Activated T-helper 2 cell treated with anti-CD3 and anti-CD28 coated beads, Interferon-gamma antibody, Interleukin-2, Interleukin-4, amounts not matched to agents 10 μg/mL and 5 μg/mL and 100 μg/mL, durations not matched to agents 14 hours and 24 hours and 36 hours (primary cell): Measurements from ENCODE around the gene ISG20. TPM values are rescaled to one million over a fixed set of nuclear protein-coding genes. Genes with fewer than 3 reads are reported as not detected.

Experiments
- DNase-seq: peaks from one replicate; pipeline ENCODE4 v3.0.0; 2021; ENCODE audit warnings: low spot score
- H3K27ac Mint-ChIP-seq: one replicate; pipeline ENCODE4 v1.8.0; 2021; ENCODE audit warnings: mixed read lengths
- H3K27me3 Mint-ChIP-seq: one replicate; pipeline ENCODE4 v1.8.0; 2021; ENCODE audit warnings: low read depth, mixed read lengths
- H3K36me3 Mint-ChIP-seq: one replicate; pipeline ENCODE4 v1.8.0; 2021; ENCODE audit warnings: low read depth, mixed read lengths
- H3K4me1 Mint-ChIP-seq: one replicate; pipeline ENCODE4 v1.8.0; 2021; ENCODE audit warnings: low read depth, mixed read lengths
- H3K4me3 Mint-ChIP-seq: one replicate; pipeline ENCODE4 v1.8.0; 2021; ENCODE audit warnings: low read depth, mild to moderate bottlenecking, moderate library complexity, mixed read lengths
- H3K9me3 Mint-ChIP-seq: one replicate; pipeline ENCODE4 v1.8.0; 2021; ENCODE audit warnings: mixed read lengths
- intact Hi-C: fragments of 100-400 bp; cut with micrococcal nuclease; formaldehyde crosslinking; loops from one replicate; pipeline ENCODE4 v1.15.1; 2023
- total RNA-seq: library from RNA; stranded (reverse); gene quantifications from 2 replicates; pipeline ENCODE4 v1.2.3, GENCODE V29; 2022

ISG20 gene
- 36.3 and 38.0 TPM in 2 replicates for total RNA-seq

DNA sequence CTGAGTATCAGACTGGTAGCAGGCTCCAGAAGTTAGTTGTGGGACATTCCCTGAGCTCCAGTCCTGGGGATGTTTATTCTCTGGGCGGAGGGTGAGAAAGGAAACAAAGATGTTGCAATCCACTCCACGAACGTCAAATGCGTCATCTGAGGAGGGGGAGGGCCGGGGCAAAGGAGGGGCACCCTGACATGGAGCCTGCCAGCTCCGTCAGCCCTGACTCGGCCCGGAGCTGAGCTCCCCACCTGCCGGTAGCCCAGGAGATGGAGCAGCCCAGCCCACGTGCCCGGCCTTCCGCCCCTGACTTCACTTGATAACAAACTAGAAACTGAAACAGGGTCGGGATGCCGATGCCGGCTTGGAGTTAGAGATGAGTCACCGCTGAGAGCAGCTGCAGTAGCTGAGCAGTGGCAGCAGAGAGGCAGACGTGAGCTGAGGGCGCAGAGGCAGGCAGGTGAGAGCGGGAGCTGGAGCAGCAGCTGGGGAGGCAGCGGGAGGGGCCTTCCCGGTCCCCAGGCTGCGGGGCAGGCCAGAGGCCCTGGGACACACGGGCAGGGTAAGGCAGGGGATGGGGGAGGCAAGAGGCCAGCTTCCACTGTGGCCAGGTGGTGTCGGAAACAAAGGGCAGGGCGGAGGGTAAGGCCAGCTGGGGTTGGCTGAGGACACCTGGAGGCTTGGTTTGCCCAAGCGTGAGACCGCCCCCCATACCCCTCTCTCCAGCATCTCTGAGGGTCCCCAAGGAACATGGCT, at the start of gene ISG20:
Gene ISG20 (plus strand): TSS at position 391 of the 747 bp plus-strand sequence. CDS start 351 bp downstream, at position 742.
- H3K4me3 Mint-ChIP-seq: peak within 1 kb of the TSS; percentile 85
- no peaks in the 10 kb centered on the region for H3K9me3 Mint-ChIP-seq
- peak within 1 kb of the TSS; percentile 94 for H3K27ac Mint-ChIP-seq
- peak; percentile 96 for DNase-seq
- H3K36me3 Mint-ChIP-seq: peaks cover 57% of the 10 kb centered on the region
- no peaks in the 10 kb centered on the region for H3K27me3 Mint-ChIP-seq
- intact Hi-C loops: loop anchor here (1.0 kb wide), 2 partner anchors 15 to 171 kb away; partner anchors contain the start of genes MRPL46 and MRPS11
- peaks cover 60% of the 10 kb centered on the region for H3K4me1 Mint-ChIP-seq

DNA sequence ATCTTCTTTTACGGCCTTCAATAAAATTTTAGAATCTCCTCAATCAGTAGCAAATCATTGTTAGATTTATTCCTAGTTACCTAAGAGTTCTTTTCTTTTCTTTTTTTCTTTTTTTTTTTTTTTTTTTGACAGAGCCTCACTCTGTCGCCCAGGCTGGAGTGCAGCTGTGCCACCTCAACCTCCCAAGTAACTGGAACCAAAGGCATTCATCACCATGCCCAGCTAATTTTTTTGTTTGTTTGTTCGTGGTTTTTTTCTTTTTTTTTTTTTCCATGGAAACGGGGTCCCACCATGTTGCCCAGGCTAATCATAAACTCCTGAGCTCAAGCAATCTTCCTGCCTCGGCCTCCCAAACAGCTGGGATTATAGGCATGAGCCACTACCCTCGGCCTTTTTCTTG, 48.1 kb upstream of the ISG20 start:
- DNase-seq: no peak
- no peak overlapping the region for H3K4me3 Mint-ChIP-seq
- no peaks in the 10 kb centered on the region for H3K4me1 Mint-ChIP-seq
- H3K9me3 Mint-ChIP-seq: no peaks in the 10 kb centered on the region
- no peaks in the 10 kb centered on the region for H3K36me3 Mint-ChIP-seq
- H3K27me3 Mint-ChIP-seq: peaks cover 9% of the 10 kb centered on the region
- intact Hi-C loops: no loop called here
- H3K27ac Mint-ChIP-seq: no peak overlapping the region

DNA sequence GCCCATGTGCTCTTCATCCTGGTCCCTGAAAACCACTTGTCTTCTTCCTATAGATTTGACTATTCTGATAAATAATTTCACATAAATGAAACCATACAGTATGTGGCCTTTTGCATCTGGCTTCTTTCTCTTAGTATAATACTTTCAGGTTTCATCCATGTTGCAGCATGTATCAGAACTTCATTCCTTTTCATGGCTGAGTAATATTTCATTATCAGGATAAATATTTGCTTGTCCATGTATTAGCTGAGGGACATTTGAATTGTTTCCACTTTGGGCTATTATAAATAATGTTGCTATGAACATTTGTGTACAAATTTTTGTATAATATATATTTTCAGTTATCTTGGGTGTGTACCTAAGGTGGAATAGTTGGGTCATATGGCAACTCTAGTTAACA, 47.4 kb upstream of the ISG20 start:
- Mint-ChIP-seq H3K4me3 (no peak overlapping the region), H3K9me3 (no peaks in the 10 kb centered on the region)

DNA sequence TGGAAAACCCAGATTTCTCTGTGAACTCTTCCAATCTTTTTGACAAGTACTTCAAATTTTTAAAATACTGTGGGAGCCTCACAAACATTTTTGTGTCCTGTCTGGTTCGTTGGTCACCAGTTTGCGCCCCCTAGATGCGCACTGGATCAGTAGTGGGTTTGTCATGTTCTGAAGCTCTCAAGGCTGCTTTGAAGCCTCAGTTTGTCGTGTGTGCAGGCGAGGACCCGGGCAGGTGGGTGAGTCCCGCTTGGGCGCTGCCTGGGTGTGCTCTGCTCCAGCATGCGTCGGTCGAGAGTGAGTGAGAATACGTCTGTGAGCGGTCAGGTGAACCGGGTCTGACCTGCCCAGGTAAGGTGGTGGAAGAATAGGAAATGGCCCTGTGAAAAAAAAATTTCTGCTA, 34.9 kb upstream of the ISG20 start:
- Mint-ChIP-seq H3K36me3 (no peaks in the 10 kb centered on the region), H3K9me3 (no peaks in the 10 kb centered on the region), H3K27me3 (peaks cover 60% of the 10 kb centered on the region), H3K27ac (no peak overlapping the region), H3K4me1 (peaks cover 7% of the 10 kb centered on the region), H3K4me3 (no peak overlapping the region)
- intact Hi-C loops: no loop called here
- no peak for DNase-seq

More for the DNA sequence above, 47.4 kb upstream of the ISG20 start:
- intact Hi-C loops: no loop called here
- DNase-seq: no peak
- Mint-ChIP-seq H3K4me1 (no peaks in the 10 kb centered on the region), H3K27me3 (peaks cover 6% of the 10 kb centered on the region), H3K36me3 (no peaks in the 10 kb centered on the region), H3K27ac (no peak overlapping the region)

DNA sequence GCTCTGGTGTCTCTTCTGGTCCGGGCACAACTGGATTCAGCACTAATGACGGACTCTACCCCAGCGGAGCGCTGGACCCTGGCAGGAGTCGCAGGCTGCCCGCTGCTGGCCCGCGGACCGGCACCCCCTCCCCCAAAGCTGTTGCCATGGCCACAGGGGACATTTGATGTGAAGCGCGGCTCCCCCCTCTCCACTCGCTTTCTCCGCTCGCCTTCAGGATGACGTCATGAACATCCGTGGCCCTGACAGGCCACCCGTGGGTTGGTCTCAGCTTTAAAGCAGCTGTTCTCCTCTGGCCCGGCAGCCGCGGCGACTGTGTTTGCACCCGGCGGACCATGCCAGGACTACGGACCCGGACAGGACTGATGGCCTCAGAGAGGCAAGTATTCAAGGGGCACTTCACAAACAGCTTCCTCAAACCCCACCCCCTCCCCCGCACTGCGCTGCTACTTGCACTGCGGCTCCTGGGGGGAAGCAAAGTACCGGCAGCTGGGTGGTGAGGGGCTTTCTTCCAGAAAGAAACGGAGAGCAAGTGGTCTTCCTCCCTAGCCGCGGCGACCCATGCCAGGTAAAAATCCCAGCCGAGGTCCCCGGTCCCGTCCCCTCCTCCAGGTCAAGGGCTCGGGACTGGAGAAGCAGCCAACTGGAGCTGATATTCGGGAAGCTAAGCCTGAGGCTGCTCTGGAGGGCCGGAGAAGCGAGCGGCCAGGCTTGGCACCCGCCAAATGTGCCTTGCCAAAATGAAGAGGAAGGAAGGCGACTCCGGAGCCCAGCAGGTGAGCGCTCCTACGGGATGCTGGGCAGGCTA, 34.2 kb upstream of the ISG20 start:
- intact Hi-C loops: no loop called here
- Mint-ChIP-seq H3K36me3 (no peaks in the 10 kb centered on the region), H3K27me3 (peaks cover 67% of the 10 kb centered on the region), H3K9me3 (no peaks in the 10 kb centered on the region), H3K4me3 (no peak overlapping the region), H3K4me1 (peaks cover 7% of the 10 kb centered on the region), H3K27ac (no peak overlapping the region)
- DNase-seq: no peak

DNA sequence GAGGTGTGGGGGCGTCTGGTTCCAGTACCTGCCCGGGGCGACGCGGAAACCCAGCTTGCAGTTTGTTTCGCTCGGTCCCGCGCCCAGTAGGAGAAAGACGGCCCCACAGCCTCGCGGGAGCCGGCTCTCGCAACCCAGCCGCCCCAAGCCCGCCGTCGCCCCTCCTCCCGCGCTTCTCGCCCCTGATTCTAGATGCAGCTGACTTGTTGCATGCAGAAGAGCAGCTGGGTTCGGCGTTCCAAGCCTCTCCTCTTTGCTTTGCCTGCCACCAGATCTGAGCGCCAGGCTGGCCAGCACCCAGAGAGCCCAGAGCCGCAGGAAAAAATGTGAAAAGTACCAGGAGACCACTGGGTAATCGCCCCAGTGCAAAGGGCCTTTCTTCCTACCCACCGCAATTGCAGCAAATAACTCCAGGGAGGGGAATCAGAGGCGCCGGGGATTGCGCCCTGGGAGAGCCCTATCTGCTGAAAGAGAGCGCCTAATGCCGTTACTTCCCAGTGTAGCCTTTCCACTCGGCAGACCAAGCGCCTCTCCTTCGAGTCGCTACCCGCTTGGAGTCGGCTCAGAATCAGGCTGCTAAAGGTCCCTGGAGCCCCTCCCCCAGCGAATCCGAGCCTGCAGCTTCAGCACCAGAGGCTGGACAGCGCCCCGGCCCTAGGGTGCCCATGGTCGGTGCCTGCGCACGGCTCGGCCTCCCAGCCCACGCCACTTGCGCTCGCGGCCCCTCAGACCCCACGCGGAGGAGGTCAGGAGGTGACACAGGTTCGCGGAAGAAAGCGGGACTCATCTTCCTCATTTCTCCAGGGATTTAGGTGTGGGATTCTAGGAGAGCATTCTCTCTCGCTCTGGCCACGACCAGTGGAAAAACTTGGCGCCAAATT, 33.4 kb upstream of the ISG20 start:
- H3K27me3 Mint-ChIP-seq: peaks cover 74% of the 10 kb centered on the region
- no peak overlapping the region for H3K27ac Mint-ChIP-seq
- H3K9me3 Mint-ChIP-seq: no peaks in the 10 kb centered on the region
- no peak overlapping the region for H3K4me3 Mint-ChIP-seq
- H3K36me3 Mint-ChIP-seq: no peaks in the 10 kb centered on the region
- DNase-seq: no peak
- intact Hi-C loops: no loop called here
- peaks cover 7% of the 10 kb centered on the region for H3K4me1 Mint-ChIP-seq

DNA sequence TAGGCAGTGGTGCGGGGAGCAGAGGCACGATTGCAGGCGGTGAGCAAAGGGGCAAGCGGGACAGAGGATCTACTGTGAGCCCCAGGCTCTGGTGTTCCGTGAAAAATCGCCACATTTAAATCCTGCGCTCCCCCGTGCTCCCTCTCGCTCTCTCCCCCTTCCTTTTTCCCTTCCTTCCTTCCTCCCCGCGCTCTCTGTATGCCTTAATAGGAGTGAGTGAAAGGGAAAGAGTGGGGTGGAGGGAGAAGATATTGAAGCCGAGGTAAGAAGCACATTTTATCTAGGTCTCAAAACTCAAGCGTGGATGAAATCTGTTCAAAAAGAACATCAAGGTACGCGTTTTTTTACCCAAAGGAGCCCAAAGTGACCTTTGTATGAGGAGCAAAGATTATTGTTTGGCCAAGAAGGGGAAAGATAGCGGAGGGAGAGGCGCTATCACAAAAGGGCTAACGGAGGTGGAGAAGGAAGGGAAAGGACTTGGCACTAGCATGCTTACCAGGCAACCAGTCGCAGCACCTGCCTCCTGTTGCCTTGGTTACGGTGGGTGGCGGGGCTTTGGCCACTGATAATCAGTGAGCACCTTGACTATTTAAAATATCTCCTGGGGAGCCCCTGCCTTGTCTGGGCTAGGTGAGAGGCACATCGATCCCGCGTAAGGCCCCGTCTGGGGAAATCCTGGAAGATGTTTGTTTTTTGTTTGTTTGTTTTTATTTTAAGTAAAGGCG, 32.6 kb upstream of the ISG20 start:
- intact Hi-C loops: no loop called here
- Mint-ChIP-seq H3K4me3 (no peak overlapping the region), H3K27me3 (peaks cover 74% of the 10 kb centered on the region)

DNA sequence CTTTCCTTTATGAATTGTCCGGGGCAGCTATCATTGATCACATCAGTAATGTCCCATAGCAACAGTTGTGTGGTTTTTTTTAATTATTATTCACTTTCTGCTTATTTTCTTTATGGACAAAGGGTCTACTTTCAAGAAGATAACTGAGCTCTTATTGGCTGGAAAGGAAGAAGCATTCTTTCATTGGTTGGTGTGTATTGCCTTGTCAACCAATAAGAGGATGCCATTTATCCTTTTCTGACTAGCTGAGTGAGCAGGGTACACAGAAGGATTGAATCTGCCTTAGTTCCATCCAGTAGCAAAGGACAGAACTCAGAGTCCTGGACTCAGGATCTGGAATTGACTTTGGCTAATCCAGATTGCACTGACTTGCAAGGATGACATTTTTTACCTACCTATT, 30.9 kb upstream of the ISG20 start:
- intact Hi-C loops: no loop called here
- no peak overlapping the region for H3K27ac Mint-ChIP-seq
- peaks cover 73% of the 10 kb centered on the region for H3K27me3 Mint-ChIP-seq
- peaks cover 7% of the 10 kb centered on the region for H3K4me1 Mint-ChIP-seq
- H3K4me3 Mint-ChIP-seq: no peak overlapping the region
- no peak for DNase-seq
- no peaks in the 10 kb centered on the region for H3K36me3 Mint-ChIP-seq
- H3K9me3 Mint-ChIP-seq: no peaks in the 10 kb centered on the region

More for the DNA sequence above, 32.6 kb upstream of the ISG20 start:
- H3K36me3 Mint-ChIP-seq: no peaks in the 10 kb centered on the region
- no peaks in the 10 kb centered on the region for H3K9me3 Mint-ChIP-seq
- no peak for DNase-seq
- no peak overlapping the region for H3K27ac Mint-ChIP-seq
- H3K4me1 Mint-ChIP-seq: peaks cover 7% of the 10 kb centered on the region

DNA sequence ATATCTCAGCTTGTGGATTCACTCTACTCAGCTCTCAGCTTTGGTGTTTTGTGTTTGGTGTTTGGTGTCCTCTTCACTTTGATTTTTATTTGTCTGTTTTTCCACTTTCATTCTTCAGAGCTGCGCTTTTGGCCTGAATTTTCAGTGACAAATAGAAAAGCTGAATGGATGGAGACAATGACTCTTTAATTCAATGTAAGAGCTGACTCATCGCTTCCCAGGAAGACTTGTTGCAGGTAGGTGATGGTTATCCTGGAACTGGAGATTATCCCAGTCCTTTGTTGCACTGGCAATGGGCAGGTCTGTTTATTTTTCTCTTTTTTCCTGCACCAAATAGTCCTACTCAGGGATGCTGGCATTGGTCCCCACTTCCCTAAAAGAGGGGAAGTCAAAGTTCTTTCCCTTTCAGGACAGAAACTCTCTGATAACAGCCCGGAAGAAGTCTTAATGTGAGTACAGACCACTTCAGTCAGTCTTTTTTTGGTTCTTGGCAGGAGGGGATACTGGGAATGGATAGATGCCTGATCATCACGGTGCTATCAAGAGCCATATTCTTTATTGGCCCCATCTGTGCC, 30.1 kb upstream of the ISG20 start:
- Mint-ChIP-seq H3K36me3 (no peaks in the 10 kb centered on the region), H3K9me3 (no peaks in the 10 kb centered on the region), H3K27me3 (peaks cover 76% of the 10 kb centered on the region), H3K4me1 (peaks cover 7% of the 10 kb centered on the region), H3K27ac (no peak overlapping the region), H3K4me3 (no peak overlapping the region)
- intact Hi-C loops: no loop called here
- DNase-seq: no peak

DNA sequence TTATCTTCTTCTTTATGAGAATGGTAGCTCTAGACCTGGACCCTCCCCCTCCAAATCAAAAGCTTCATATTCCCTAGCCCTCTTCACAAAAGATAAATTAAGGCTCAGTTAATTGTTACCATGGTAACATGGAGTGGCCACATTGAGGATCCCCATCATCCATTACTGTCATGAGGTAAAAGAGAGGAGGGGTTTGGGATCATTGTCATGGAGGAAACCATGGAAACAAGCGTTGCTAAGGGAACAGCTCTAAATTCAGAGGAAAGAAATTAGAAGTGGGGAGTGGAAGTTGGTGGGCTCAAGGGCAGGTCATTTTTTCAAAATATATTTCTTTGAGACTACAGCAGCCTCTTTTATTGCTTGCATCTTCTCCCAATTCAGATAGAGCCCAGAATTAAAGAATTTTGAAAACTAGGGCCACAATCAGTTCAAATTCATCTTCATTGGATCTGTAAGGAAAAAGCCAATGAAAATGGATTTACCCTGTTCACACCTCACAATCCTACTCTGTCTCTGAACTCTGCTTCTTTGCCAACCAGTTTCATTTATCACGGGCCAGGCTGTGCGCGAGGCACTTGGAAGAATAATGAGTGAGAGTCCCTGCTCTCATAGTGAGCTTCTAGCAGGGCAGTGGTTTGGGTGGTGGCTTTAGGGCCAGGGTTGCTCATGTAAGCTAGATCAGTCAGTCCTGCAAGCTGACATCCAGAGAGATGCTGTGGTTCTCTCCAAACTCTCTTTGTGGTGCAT, 29.3 kb upstream of the ISG20 start:
- Mint-ChIP-seq H3K4me1 (peaks cover 6% of the 10 kb centered on the region), H3K4me3 (no peak overlapping the region), H3K9me3 (no peaks in the 10 kb centered on the region), H3K27me3 (peaks cover 71% of the 10 kb centered on the region), H3K27ac (no peak overlapping the region), H3K36me3 (no peaks in the 10 kb centered on the region)
- no peak for DNase-seq
- intact Hi-C loops: loop anchor here (5.0 kb wide), 1 partner anchor 132 kb away; no protein-coding TSS in a partner anchor

DNA sequence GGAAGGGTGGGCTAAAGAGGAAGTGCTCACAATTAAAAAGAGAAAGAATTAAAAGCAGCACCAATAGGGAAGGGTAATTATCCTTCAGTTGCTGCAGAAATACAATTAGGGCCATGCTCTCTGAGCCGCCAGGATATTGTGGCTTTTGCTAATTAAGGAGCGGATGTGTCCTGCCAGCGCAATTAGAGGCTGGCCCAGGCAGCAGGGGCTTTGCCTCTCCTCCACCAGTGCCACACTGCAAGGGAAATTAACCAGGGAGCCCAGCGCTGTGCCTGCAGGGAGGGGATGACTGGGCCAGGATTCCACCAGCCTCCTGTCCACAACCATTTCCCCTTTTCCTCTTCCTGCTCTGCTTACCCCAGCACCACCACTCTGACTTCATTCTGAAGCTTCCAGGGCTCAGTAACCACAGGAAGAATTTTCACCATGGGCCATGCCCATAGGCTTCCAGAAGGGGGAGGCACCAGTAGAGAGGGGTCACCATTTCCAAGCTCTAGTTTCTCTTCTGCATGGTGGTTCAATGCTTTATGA, 28.1 kb upstream of the ISG20 start:
- intact Hi-C loops: loop anchor here (5.0 kb wide), 1 partner anchor 133 kb away; no protein-coding TSS in a partner anchor
- Mint-ChIP-seq H3K4me1 (peaks cover 6% of the 10 kb centered on the region), H3K9me3 (no peaks in the 10 kb centered on the region), H3K36me3 (no peaks in the 10 kb centered on the region), H3K27ac (no peak overlapping the region), H3K27me3 (peaks cover 61% of the 10 kb centered on the region), H3K4me3 (no peak overlapping the region)
- DNase-seq: no peak
